OCI-LY3 (cell line): ENCODE results near the gene RER1.

Experiments
- H2AFZ ChIP-seq: fragments of 200-600, 300-600 bp; shearing (Covaris generic); 2 replicates; pipeline ENCODE4 v1.6.0; 2014; ENCODE audit warnings: antibody characterized with exemption, low read depth, low read length
- H3K27ac ChIP-seq: fragments of 200-600, 300-600 bp; sonication (generic); 2 replicates; pipeline ENCODE4 v1.5.1; 2014; ENCODE audit warnings: mild to moderate bottlenecking, low read length, moderate library complexity, mixed read lengths
- H3K27me3 ChIP-seq: fragments of 200-600, 300-600 bp; sonication (generic); 2 replicates; pipeline ENCODE4 v1.6.1; 2014; ENCODE audit warnings: low read depth, low read length, mixed read lengths
- H3K36me3 ChIP-seq: fragments of 200-600, 300-600 bp; sonication (generic); replicated peaks from 2 replicates; pipeline ENCODE3; 2014; ENCODE audit warnings: low read depth, low read length, mixed read lengths
- H3K4me1 ChIP-seq: fragments of 300-600, 200-600 bp; sonication (generic); 2 replicates; pipeline ENCODE4 v1.6.1; 2014; ENCODE audit warnings: low read length, mixed read lengths
- H3K4me2 ChIP-seq: fragments of 200-600, 300-600 bp; sonication (generic); 2 replicates; pipeline ENCODE4 v1.6.1; 2014; ENCODE audit warnings: low read length, mixed read lengths
- H3K4me3 ChIP-seq: fragments of 300-600, 200-600 bp; sonication (generic); 2 replicates; pipeline ENCODE4 v1.5.1; 2014; ENCODE audit warnings: antibody characterized with exemption, mild to moderate bottlenecking, low read length, moderate library complexity
- H3K79me2 ChIP-seq: fragments of 300-600, 200-600 bp; shearing (Covaris generic); 2 replicates; pipeline ENCODE4 v1.6.1; 2014; ENCODE audit warnings: mild to moderate bottlenecking, low read length, mixed read lengths
- H3K9ac ChIP-seq: fragments of 300-600, 200-600 bp; shearing (Covaris generic); 2 replicates; pipeline ENCODE4 v1.6.0; 2014; ENCODE audit warnings: mild to moderate bottlenecking, low read length, moderate library complexity
- H3K9me3 ChIP-seq: fragments of 200-600, 300-600 bp; shearing (Covaris generic); 2 replicates; pipeline ENCODE4 v1.6.1; 2014; ENCODE audit warnings: low read length, mixed read lengths; ENCODE audit not compliant: insufficient read depth
- H4K20me1 ChIP-seq: fragments of 200-600, 300-600 bp; sonication (generic); 2 replicates; pipeline ENCODE4 v1.6.1; 2016; ENCODE audit warnings: low read length, mixed read lengths; ENCODE audit not compliant: insufficient read depth
- CTCF ChIP-seq: fragments of 200-600, 300-600 bp; sonication (generic); IDR thresholded peaks from 2 replicates; pipeline ENCODE4 v1.5.1; 2014; ENCODE audit warnings: antibody characterized with exemption, low read length, low read depth
- EZH2phosphoT487 ChIP-seq: fragments of 200-600 bp; shearing (Covaris generic); IDR thresholded peaks from 2 replicates; pipeline ENCODE4 v1.6.1; 2018; ENCODE audit warnings: antibody characterized with exemption, mixed run types, low read depth

RER1 gene

GRCh38 chr1:2411801-2412394 is 20.3 kb downstream of the RER1 start:
- Histone ChIP-seq H3K4me3 (peak overlapping the region; percentile 85), H2AFZ (no peak overlapping the region; the same call in 1 of the 2 replicates), H3K4me1 (peaks cover 34% of the 10 kb centered on the region), H4K20me1 (no peaks in the 10 kb centered on the region), H3K79me2 (peaks cover 22% of the 10 kb centered on the region), H3K9me3 (no peaks in the 10 kb centered on the region), H3K9ac (peak overlapping the region; percentile 67), H3K36me3 (no peaks in the 10 kb centered on the region), H3K27me3 (0 out of 2 replicates have a peak, but pooled peaks cover 8% of the 10 kb centered on the region), H3K4me2 (peak overlapping the region; percentile 83), H3K27ac (no peak overlapping the region)
- TF ChIP-seq EZH2phosphoT487 (no peak), CTCF (no peak)

- peak within 1 kb of the TSS; percentile 86 for H3K9ac ChIP-seq
- H2AFZ ChIP-seq: no peak within 1 kb of the TSS; the same call in 1 of the 2 replicates
- peaks cover 9% of the 10 kb centered on the region; the same call in 1 of the 2 replicates for H3K27me3 ChIP-seq
- peak within 1 kb of the TSS; percentile 61 for H3K27ac ChIP-seq
- H3K9me3 ChIP-seq: no peaks in the 10 kb centered on the region
- no peaks in the 10 kb centered on the region for H4K20me1 ChIP-seq
- peaks cover 34% of the 10 kb centered on the region for H3K4me1 ChIP-seq
- no peaks in the 10 kb centered on the region for H3K36me3 ChIP-seq
- H3K4me2 ChIP-seq: peak within 1 kb of the TSS; percentile 94
- H3K79me2 ChIP-seq: peaks cover 22% of the 10 kb centered on the region
- H3K4me3 ChIP-seq: peak within 1 kb of the TSS; percentile 85
- TF ChIP-seq EZH2phosphoT487 (no peak), CTCF (no peak)
Observed at GRCh38 chr1:2412395-2412772, 20.7 kb downstream of the RER1 start, which contains the start of gene PEX10. TSS of gene PEX10 (minus strand) at chr1:2412564. CDS start at chr1:2412502, 62 bp downstream.

GRCh38 chr1:2412773-2413494 is 21.3 kb downstream of the RER1 start:
- TF ChIP-seq CTCF: no peak
- TF ChIP-seq EZH2phosphoT487: no peak
- Histone ChIP-seq H3K4me1 (peaks cover 34% of the 10 kb centered on the region), H3K4me3 (peak overlapping the region; percentile 80), H3K27ac (peak overlapping the region; percentile 61), H3K79me2 (peaks cover 22% of the 10 kb centered on the region), H3K4me2 (peak overlapping the region; percentile 94), H3K9ac (peak overlapping the region; percentile 86), H3K9me3 (no peaks in the 10 kb centered on the region), H2AFZ (no peak overlapping the region), H4K20me1 (no peaks in the 10 kb centered on the region), H3K36me3 (no peaks in the 10 kb centered on the region), H3K27me3 (peaks cover 14% of the 10 kb centered on the region; the same call in 1 of the 2 replicates)
